Smooth muscle cell (in vitro differentiated cells): ENCODE results near the gene RERE. TPM values are rescaled to one million over a fixed set of nuclear protein-coding genes. Genes with fewer than 3 reads are reported as not detected.
"Not testable (repeated sequence)": the region's sequence is repeated elsewhere in the genome, so short reads cannot be mapped to it uniquely, and the experiment has no call there.

Experiments
- DNase-seq: peaks from one replicate; lab custom pipeline; 2025; ENCODE audit not compliant: unreplicated experiment; lab: John Stamatoyannopoulos, UW
- H2AFZ ChIP-seq: fragments of 200-600 bp; sonication (generic); 2 replicates; pipeline ENCODE4 v1.6.0; 2016; ENCODE audit warnings: antibody characterized with exemption, low read depth, mild to moderate bottlenecking
- H3F3A ChIP-seq: fragments of 200-600 bp; sonication (generic); 2 replicates; pipeline ENCODE4 v1.6.0; 2017; ENCODE audit warnings: antibody characterized with exemption, low read depth
- H3K27ac ChIP-seq: fragments of 200-600 bp; sonication (generic); 2 replicates; pipeline ENCODE4 v1.5.1; 2016; ENCODE audit warnings: low read depth, mild to moderate bottlenecking
- H3K27me3 ChIP-seq: fragments of 200-600 bp; sonication (generic); 2 replicates; pipeline ENCODE4 v1.6.1; 2016; ENCODE audit warnings: low read depth, mild to moderate bottlenecking
- H3K36me3 ChIP-seq: fragments of 200-600 bp; sonication (generic); 2 replicates; pipeline ENCODE4 v1.5.1; 2016; ENCODE audit warnings: low read depth
- H3K4me1 ChIP-seq: fragments of 200-600 bp; sonication (generic); 2 replicates; pipeline ENCODE4 v1.5.1; 2016; ENCODE audit warnings: low read depth
- H3K4me2 ChIP-seq: fragments of 200-600 bp; sonication (generic); 2 replicates; pipeline ENCODE4 v1.6.0; 2016; ENCODE audit warnings: mild to moderate bottlenecking
- H3K4me3 ChIP-seq: fragments of 200-600 bp; sonication (generic); 2 replicates; pipeline ENCODE4 v1.5.1; 2016; ENCODE audit warnings: mild to moderate bottlenecking
- H3K79me2 ChIP-seq: fragments of 200-600 bp; sonication (generic); 2 replicates; pipeline ENCODE4 v1.6.0; 2016; ENCODE audit warnings: low read depth, mild to moderate bottlenecking
- H3K9ac ChIP-seq: fragments of 200-600 bp; sonication (generic); 2 replicates; pipeline ENCODE4 v1.6.0; 2016; ENCODE audit warnings: low read depth
- H3K9me3 ChIP-seq: fragments of 200-600 bp; sonication (generic); replicated peaks from 2 replicates; pipeline ENCODE4 v1.5.1; 2016; ENCODE audit warnings: low read depth
- H4K20me1 ChIP-seq: fragments of 200-600 bp; sonication (generic); 2 replicates; pipeline ENCODE4 v1.6.0; 2016; ENCODE audit warnings: low read depth
- CTCF ChIP-seq: fragments of 200-600 bp; sonication (generic); IDR thresholded peaks from 2 replicates; pipeline ENCODE4 v1.5.1; 2017; ENCODE audit warnings: borderline replicate concordance, mild to moderate bottlenecking, antibody characterized with exemption; ENCODE audit not compliant: insufficient read depth, poor library complexity, severe bottlenecking
- WGBS: methylation state at CpG from one replicate; pipeline ENCODE4 v1.1.7; 2016; ENCODE audit warnings: low lambda C conversion rate; 5-methylcytosine and 5-hydroxymethylcytosine counted together
- polyA plus RNA-seq: library from polyadenylated mRNA; unstranded; fragments of >200 nt; fragmentation: Nextera tagmentation; extraction: Ambion mirVana; gene quantifications from 2 replicates; pipeline ENCODE4 v1.2.1, GENCODE V29; 2016
- total RNA-seq: library from RNA; depleted of rRNA; stranded (reverse); fragments of >200 nt; gene quantifications from 2 replicates; pipeline ENCODE4 v1.2.3, GENCODE V29; 2014

The RERE gene
- total and polyA plus RNA-seq, 2 experiments from 2014 or later = 45.6 to 59.2 TPM

- 94% methylated on average over 2 of the region's 2 CpGs for WGBS
- Histone ChIP-seq H3K4me1 (no peaks in the 10 kb centered on the region), H3K27me3 (no peaks in the 10 kb centered on the region), H4K20me1 (peaks cover 46% of the 10 kb centered on the region), H3K9me3 (no peaks in the 10 kb centered on the region), H3K79me2 (peaks cover 76% of the 10 kb centered on the region), H3K36me3 (no peaks in the 10 kb centered on the region), H3K27ac (no peak overlapping the region), H2AFZ (no peak overlapping the region), H3F3A (peaks cover 4% of the 10 kb centered on the region), H3K9ac (no peak overlapping the region), H3K4me2 (no peak overlapping the region), H3K4me3 (no peak overlapping the region)
- no peak for TF ChIP-seq CTCF
- DNase-seq = no peak
These were observed 84.0 kb downstream of the RERE start for GRCh38 chr1:8733484-8733883.

GRCh38 chr1:8731162-8731561 is 86.3 kb downstream of the RERE start:
- no peak for DNase-seq
- no peaks in the 10 kb centered on the region for H3K9me3 ChIP-seq
- no peak for TF ChIP-seq CTCF
- H3K27ac ChIP-seq = no peak overlapping the region
- H3K79me2 ChIP-seq = peaks cover 67% of the 10 kb centered on the region
- H4K20me1 ChIP-seq = peaks cover 49% of the 10 kb centered on the region
- no peaks in the 10 kb centered on the region for H3F3A ChIP-seq
- no peak overlapping the region for H2AFZ ChIP-seq
- no peaks in the 10 kb centered on the region for H3K4me1 ChIP-seq
- 80% methylated on average over 4 of the region's 4 CpGs for WGBS
- H3K27me3 ChIP-seq = no peaks in the 10 kb centered on the region
- H3K4me3 ChIP-seq = no peak overlapping the region
- no peaks in the 10 kb centered on the region for H3K36me3 ChIP-seq
- no peak overlapping the region for H3K9ac ChIP-seq
- no peak overlapping the region for H3K4me2 ChIP-seq

GRCh38 chr1:8728464-8728863 is 89.0 kb downstream of the RERE start:
- Histone ChIP-seq H3K4me3 (no peak overlapping the region), H3K79me2 (peaks cover 69% of the 10 kb centered on the region), H3F3A (no peaks in the 10 kb centered on the region), H3K9ac (no peak overlapping the region), H3K9me3 (no peaks in the 10 kb centered on the region), H3K36me3 (no peaks in the 10 kb centered on the region), H2AFZ (no peak overlapping the region), H3K4me2 (no peak overlapping the region), H3K27me3 (no peaks in the 10 kb centered on the region), H4K20me1 (peaks cover 65% of the 10 kb centered on the region), H3K27ac (no peak overlapping the region), H3K4me1 (no peaks in the 10 kb centered on the region)
- no peak for TF ChIP-seq CTCF
- no peak for DNase-seq
- WGBS = 95% methylated on average over 3 of the region's 3 CpGs

GRCh38 chr1:8727809-8728213 is 89.6 kb downstream of the RERE start:
- Histone ChIP-seq H3K27me3 (no peaks in the 10 kb centered on the region), H3K79me2 (peaks cover 72% of the 10 kb centered on the region), H3K9ac (no peak overlapping the region), H3K4me3 (no peak overlapping the region), H3K9me3 (no peaks in the 10 kb centered on the region), H3F3A (no peaks in the 10 kb centered on the region), H3K36me3 (no peaks in the 10 kb centered on the region), H3K4me2 (no peak overlapping the region), H3K27ac (no peak overlapping the region), H3K4me1 (no peaks in the 10 kb centered on the region), H2AFZ (no peak overlapping the region), H4K20me1 (peaks cover 69% of the 10 kb centered on the region)
- DNase-seq = no peak
- 79% methylated on average over 4 of the region's 4 CpGs for WGBS
- no peak for TF ChIP-seq CTCF

- H2AFZ ChIP-seq, DNase-seq, H3K27ac ChIP-seq, H3K36me3 ChIP-seq, H3K27me3 ChIP-seq, H3F3A ChIP-seq, H3K4me2 ChIP-seq, H3K9ac ChIP-seq, H3K4me1 ChIP-seq, H3K9me3 ChIP-seq, H3K4me3 ChIP-seq: not testable (repeated sequence)
- peaks cover 75% of the 10 kb centered on the region for H3K79me2 ChIP-seq
- peaks cover 74% of the 10 kb centered on the region for H4K20me1 ChIP-seq
- whole genome bisulfite sequencing = 97% methylated on average over 14 of the region's 14 CpGs
These were observed 90.1 kb downstream of the RERE start for GRCh38 chr1:8727316-8727715.

- H3K9me3 ChIP-seq, H3K9ac ChIP-seq, H3K27ac ChIP-seq, H3F3A ChIP-seq, H3K36me3 ChIP-seq, H3K4me3 ChIP-seq, H3K27me3 ChIP-seq, DNase-seq, H3K4me2 ChIP-seq, H2AFZ ChIP-seq, H3K4me1 ChIP-seq: not testable (repeated sequence)
- 67% methylated on average over 7 of the region's 7 CpGs for WGBS
- H3K79me2 ChIP-seq = peaks cover 75% of the 10 kb centered on the region
- peaks cover 80% of the 10 kb centered on the region for H4K20me1 ChIP-seq
These were observed 90.6 kb downstream of the RERE start for GRCh38 chr1:8726801-8727186.
